ENCODE measurements around the gene CDC42EP2. TPM values are rescaled to one million over a fixed set of nuclear protein-coding genes. Genes with fewer than 3 reads are reported as not detected.
A peak's percentile ranks its signal among the peaks of the same experiment; 100 is the strongest.
"Not testable (repeated sequence)": the region's sequence is repeated elsewhere in the genome, so short reads cannot be mapped to it uniquely, and the experiment has no call there.

CDC42EP2 gene
- total RNA-seq, 1 donor from 2014 or later, result 4.0 TPM

- no peaks in the 10 kb centered on the region for H3K4me1 Mint-ChIP-seq
- no peak overlapping the region for H3K27ac Mint-ChIP-seq (ENCODE audit: unreplicated experiment)
- H3K4me3 Mint-ChIP-seq, result no peak overlapping the region
- TF ChIP-seq CTCF (conservative IDR thresholded peaks at IDR 0.05), result no peak
- no peaks in the 10 kb centered on the region for H3K36me3 Mint-ChIP-seq (ENCODE audit: low read depth)
- no peaks in the 10 kb centered on the region for H3K27me3 Mint-ChIP-seq (ENCODE audit: low read depth)
- no peaks in the 10 kb centered on the region for H3K9me3 Mint-ChIP-seq
- no peak for DNase-seq (ENCODE audit: low read depth, low spot score)
These were observed 9.1 kb downstream of the CDC42EP2 start for GRCh38 chr11:65323813-65324212.

GRCh38 chr11:65325435-65325834 is 10.8 kb downstream of the CDC42EP2 start:
- no peak for DNase-seq (ENCODE audit: low read depth, low spot score)
- no peak for TF ChIP-seq CTCF (conservative IDR thresholded peaks at IDR 0.05)
- no peaks in the 10 kb centered on the region for H3K36me3 Mint-ChIP-seq (ENCODE audit: low read depth)
- no peaks in the 10 kb centered on the region for H3K27me3 Mint-ChIP-seq (ENCODE audit: low read depth)
- H3K4me1 Mint-ChIP-seq, result peaks cover 6% of the 10 kb centered on the region
- no peaks in the 10 kb centered on the region for H3K9me3 Mint-ChIP-seq
- H3K27ac Mint-ChIP-seq (ENCODE audit: unreplicated experiment), result no peak overlapping the region
- H3K4me3 Mint-ChIP-seq, result no peak overlapping the region

GRCh38 chr11:65327021-65327420 is 12.4 kb downstream of the CDC42EP2 start:
- no peak overlapping the region for H3K4me3 Mint-ChIP-seq
- no peak overlapping the region for H3K27ac Mint-ChIP-seq (ENCODE audit: unreplicated experiment)
- TF ChIP-seq CTCF (conservative IDR thresholded peaks at IDR 0.05), result no peak
- H3K27me3 Mint-ChIP-seq (ENCODE audit: low read depth), result no peaks in the 10 kb centered on the region
- H3K4me1 Mint-ChIP-seq, result peaks cover 6% of the 10 kb centered on the region
- no peaks in the 10 kb centered on the region for H3K9me3 Mint-ChIP-seq
- no peaks in the 10 kb centered on the region for H3K36me3 Mint-ChIP-seq (ENCODE audit: low read depth)
- no peak for DNase-seq (ENCODE audit: low read depth, low spot score)

- Mint-ChIP-seq H3K27ac (ENCODE audit: unreplicated experiment) (no peak overlapping the region), H3K27me3 (ENCODE audit: low read depth) (no peaks in the 10 kb centered on the region), H3K4me1 (peaks cover 13% of the 10 kb centered on the region), H3K9me3 (no peaks in the 10 kb centered on the region), H3K36me3 (ENCODE audit: low read depth) (no peaks in the 10 kb centered on the region), H3K4me3 (peak overlapping the region; percentile 65)
- no peak for TF ChIP-seq CTCF (conservative IDR thresholded peaks at IDR 0.05)
- no peak for DNase-seq (ENCODE audit: low read depth, low spot score)
These were observed 14.8 kb downstream of the CDC42EP2 start for GRCh38 chr11:65329478-65329877.

- Mint-ChIP-seq H3K4me1 (peaks cover 18% of the 10 kb centered on the region), H3K9me3 (no peaks in the 10 kb centered on the region), H3K36me3 (ENCODE audit: low read depth) (no peaks in the 10 kb centered on the region), H3K27me3 (ENCODE audit: low read depth) (no peaks in the 10 kb centered on the region), H3K27ac (ENCODE audit: unreplicated experiment) (no peak overlapping the region), H3K4me3 (peak overlapping the region; percentile 65)
- TF ChIP-seq CTCF (conservative IDR thresholded peaks at IDR 0.05), result peak; percentile 90
- DNase-seq (ENCODE audit: low read depth, low spot score), result peak; percentile 93
These were observed 15.3 kb downstream of the CDC42EP2 start for GRCh38 chr11:65329944-65330403.

- no peak overlapping the region for H3K27ac Mint-ChIP-seq (ENCODE audit: unreplicated experiment)
- TF ChIP-seq CTCF (conservative IDR thresholded peaks at IDR 0.05), result no peak
- peaks cover 24% of the 10 kb centered on the region for H3K4me1 Mint-ChIP-seq
- no peak overlapping the region for H3K4me3 Mint-ChIP-seq
- no peak for DNase-seq (ENCODE audit: low read depth, low spot score)
- no peaks in the 10 kb centered on the region for H3K27me3 Mint-ChIP-seq (ENCODE audit: low read depth)
- H3K36me3 Mint-ChIP-seq (ENCODE audit: low read depth), result no peaks in the 10 kb centered on the region
- H3K9me3 Mint-ChIP-seq, result no peaks in the 10 kb centered on the region
These were observed 15.9 kb downstream of the CDC42EP2 start for GRCh38 chr11:65330544-65330943.

GRCh38 chr11:65332591-65332990 is 17.9 kb downstream of the CDC42EP2 start:
- not testable (repeated sequence) for H3K27me3 Mint-ChIP-seq (ENCODE audit: low read depth); H3K9me3 Mint-ChIP-seq; H3K27ac Mint-ChIP-seq (ENCODE audit: unreplicated experiment); H3K36me3 Mint-ChIP-seq (ENCODE audit: low read depth); DNase-seq (ENCODE audit: low read depth, low spot score); H3K4me3 Mint-ChIP-seq
- H3K4me1 Mint-ChIP-seq, result peaks cover 26% of the 10 kb centered on the region

All from neural crest cell (in vitro differentiated cells).